Stimulated activated naive CD4-positive, alpha-beta T cell (primary cell): Measurements from ENCODE around the gene RAB36.

Source experiments
- DNase-seq, 6 experiments: peaks; one replicate each; lab custom pipeline; 2025; lab: John Stamatoyannopoulos, UW

Gene RAB36, protein sequence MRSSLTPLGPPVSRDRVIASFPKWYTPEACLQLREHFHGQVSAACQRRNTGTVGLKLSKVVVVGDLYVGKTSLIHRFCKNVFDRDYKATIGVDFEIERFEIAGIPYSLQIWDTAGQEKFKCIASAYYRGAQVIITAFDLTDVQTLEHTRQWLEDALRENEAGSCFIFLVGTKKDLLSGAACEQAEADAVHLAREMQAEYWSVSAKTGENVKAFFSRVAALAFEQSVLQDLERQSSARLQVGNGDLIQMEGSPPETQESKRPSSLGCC

DNA sequence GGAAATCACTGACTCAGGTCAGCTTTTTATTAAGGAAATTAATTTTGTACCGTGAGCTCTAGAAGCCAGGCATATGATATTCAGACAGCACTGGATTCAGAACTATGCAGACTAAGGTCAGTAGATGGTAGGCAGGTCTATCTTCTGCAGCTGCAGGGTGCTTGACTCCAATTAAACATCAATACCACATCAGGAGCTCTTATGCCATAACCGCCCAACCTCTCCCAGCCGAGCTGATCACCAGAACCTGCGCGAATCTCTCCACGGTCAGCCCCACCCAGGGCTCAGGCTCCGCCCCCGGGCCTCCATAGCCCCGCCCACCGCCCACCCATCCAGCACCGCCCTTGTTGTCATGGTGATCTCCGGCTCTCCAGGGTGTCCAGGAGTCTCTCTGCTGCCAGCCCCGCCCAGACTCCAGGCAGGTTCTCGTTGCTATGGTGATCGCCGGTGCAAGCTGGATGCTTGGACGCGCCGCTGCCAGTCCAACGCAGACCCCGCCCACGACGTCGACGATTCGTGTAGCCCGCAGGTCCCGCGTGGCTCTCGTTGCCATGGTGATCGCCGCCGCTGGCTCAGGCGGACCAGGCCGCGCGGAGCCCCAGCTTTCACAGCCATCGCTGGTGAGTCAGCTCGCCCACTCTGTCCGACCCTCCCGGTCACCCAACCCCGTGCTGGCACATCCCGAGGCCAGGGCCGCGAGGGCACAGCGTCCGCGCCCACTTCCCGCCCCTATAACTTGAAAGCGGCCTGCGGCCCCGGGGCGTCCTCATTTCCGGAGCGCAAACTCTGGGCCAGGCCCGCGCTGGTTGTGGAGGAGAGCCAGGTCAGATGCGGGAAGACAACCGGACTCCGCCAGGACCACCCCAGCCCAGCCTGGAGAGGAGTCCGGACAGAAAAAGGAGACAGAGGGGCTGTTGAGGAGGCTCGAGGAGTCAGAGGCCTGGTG is at the start of gene RAB36:
RAB36 (plus strand) TSS at position 546 of the 946 bp plus-strand sequence. CDS start 1,140 bp downstream, outside the sequence.
- DNase-seq, result peak; percentile 80 to 96 (median 86)

DNA sequence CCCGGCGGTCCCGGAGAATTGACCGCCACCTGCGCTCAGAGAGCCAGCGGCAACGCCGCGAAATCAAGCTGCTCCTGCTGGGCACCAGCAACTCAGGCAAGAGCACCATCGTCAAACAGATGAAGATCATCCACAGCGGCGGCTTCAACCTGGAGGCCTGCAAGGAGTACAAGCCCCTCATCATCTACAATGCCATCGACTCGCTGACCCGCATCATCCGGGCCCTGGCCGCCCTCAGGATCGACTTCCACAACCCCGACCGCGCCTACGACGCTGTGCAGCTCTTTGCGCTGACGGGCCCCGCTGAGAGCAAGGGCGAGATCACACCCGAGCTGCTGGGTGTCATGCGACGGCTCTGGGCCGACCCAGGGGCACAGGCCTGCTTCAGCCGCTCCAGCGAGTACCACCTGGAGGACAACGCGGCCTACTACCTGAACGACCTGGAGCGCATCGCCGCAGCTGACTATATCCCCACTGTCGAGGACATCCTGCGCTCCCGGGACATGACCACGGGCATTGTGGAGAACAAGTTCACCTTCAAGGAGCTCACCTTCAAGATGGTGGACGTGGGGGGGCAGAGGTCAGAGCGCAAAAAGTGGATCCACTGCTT is 49.4 kb upstream of the RAB36 start:
- no peak for DNase-seq

DNA sequence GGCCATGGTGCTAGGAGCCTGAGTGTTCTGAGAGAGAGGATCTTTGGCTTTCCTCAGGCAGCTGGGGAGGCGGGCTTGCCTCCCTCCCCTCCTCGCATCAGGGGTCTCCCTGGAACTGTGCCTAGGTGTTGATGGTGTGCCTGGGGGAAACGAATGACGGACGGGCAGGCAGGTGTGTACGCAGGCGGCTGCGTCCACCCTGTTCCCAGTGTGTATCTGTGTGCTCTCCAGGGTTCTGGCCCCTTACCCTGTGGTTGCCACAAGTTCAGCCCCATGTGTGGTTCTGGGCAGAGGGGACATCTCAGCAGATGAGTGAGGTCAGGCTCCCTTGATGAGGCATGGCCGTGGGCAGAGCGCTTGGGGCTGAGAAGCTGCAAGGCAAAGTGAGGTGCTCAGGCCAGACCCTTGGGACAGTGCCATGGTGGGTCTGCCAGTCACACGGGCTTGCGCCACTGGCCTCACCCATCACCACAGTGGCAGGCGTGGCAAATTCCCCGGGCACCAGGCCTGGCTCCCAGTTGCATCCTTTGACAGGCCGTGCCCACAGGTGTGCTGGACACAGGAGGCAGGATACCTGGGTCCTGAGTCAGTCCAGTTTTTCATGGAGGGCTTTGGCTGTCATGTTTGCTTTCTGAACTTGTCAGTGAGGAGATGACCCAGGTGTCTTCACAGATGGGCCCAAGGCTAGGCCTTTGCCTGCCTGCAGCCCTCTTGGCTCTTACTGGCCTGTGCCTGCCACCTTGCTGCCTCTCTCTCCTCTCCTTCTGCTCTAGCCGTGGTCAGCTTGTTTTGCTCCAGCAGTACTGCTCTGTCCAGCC is 47.7 kb upstream of the RAB36 start:
- DNase-seq, result no peak

DNA sequence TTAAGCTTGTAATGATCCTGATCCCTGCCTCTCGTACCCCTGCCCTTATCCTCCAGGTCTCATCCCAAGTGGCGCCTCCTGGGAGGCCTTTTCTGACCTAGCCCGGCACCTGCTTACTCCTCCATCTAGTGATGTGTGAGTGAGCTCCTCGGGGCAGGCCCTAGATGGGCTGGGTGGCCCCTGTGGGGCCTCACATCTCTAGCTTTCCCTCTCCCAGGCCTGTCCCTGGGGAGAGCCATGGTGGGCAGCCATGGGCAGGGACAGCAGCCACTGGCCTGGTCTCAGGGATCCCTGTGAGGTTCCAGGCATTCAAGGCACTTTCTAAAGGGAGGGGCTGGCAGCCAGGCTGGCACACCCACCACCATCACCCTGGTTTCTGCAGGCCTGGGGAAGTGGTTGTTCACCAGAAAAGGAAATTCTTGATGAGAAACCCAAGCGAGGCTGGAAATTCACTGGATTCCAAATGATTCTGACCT is 47.0 kb upstream of the RAB36 start:
- no peak for DNase-seq

DNA sequence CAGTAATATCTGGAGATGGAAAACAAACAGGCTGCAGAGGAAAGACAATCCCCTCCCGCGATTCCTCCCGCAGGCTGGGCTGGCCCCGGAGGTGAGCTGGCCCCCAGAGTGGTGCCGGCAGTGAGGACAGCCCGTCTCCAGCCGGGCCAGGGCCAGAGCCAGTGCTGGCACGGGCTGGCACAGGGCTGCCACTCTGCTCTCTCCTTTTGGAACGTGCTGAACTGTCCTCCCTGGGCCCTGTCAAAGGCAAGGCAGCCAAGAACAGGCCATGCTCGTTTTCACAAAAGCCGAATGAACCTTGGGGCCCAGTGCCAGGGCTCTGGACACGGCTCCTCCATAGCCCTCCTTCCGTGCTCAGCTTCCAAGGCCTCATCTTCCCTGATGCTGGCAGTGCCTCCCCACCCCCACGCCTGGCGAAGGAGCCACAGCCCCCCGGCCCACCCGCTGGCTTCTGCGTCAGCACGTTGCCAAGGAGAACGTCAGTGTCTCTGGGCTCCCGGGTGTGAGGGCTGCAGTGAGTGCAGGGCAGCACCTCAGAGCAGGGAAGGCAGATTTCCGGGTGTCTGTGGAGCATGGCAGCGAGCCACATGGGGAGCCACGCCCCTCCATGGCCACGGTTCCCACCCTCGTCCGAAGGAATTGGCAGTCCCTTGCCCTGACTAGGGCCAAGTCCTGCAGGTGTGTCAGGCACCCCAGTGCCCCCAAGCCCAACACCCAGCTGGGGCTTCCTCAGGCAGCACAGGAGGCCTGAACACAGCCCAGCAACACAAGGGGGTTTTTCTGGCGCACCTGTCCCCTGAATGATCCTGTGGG is 46.4 kb upstream of the RAB36 start:
- DNase-seq, result no peak

DNA sequence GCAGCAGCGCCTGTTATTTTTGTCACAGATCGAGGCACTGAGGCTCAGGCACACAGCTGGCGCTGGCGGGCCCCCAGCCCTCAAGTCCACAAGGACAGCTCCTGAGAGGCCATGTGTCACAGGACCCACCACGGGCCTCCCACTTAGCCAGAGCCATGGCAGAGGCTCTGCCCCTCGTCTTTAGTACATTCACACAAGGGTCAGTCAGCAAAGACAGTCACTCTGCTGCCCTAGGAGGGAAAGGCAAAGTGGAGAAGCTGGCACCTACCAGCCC is 45.8 kb upstream of the RAB36 start:
- DNase-seq, result no peak

DNA sequence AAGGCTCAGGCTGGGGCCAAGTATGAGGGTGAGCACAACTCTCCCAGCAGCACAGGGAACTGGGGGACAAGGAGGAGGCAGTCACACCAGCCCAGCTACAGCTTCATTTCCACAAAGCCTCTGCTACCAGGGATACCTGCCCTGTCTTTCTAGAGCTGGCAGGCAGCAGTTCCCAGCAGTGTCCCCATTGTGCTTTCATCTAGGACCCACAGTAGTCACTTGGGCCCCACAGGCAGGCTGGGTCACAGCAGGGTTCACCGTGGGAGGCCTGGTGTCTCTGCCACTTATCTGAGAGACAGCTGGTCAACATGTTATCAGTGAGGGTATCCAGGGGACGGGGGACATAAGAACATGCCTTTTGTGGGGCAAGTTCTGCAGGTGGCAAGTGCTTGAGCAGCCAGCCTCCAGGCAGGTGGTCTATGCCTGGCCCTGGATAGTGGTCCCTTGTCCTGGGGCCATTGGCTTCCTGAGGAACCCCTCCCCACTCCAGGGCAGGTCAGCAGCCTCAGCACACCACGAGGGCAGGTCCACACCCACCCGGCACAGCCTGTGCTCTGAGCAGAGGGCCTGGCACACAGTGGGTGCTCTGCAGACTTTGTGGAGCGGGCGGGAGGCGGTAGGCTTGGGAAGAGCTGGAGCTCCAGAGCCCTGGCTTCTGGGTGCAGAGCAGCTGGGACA is 45.0 kb upstream of the RAB36 start:
- DNase-seq, result no peak

DNA sequence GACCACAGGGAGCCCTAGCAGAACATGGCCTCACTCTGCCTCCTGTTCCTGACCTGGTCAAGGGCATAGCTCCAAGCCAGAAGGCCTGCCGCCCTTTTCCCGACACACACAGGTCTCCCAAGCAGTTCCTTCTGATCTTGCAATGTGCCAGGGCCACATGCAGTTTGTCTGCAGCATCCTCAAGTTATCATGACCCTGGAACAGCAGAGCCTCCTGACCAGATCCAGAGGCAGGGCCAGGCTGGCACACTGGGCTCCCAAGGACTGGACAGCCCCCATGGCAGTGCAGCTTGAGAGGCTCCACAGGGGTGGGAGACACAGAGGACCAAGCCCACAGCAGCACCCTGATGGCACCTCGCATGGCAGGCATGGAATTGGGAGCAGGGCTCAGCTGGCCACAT is 43.8 kb upstream of the RAB36 start:
- DNase-seq, result no peak

DNA sequence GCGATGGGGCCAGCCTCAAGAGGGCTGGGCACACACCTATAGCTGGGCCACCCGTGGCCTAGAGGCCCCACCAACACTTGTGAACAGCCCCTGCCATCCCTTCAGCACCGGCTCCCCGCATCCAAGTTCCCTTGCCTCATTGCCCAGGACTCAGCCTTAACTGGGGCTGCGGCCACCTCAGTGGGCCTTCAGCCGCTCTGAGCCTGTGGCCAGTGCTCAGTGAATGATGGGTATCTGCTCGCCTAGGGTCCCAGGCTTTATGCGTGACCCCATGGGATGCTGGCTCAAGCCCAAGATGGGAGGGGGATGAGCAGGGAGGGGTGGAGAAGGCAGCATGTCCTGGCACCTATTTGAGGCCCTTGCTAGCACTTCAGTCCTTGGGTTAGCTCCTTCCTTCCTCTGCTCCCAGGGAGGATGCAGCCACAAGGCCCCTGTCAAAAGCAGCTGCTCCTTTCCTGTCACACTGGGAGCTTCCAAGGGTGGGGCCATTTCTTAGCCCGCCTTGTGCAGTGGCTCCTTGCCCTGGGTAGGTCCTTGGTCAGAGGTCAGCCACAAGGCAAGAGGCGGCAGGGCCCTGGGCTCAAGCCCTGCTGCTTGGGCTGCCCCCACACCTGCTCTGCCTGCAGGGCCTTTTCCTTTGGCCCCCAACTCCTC is 43.1 kb upstream of the RAB36 start:
- DNase-seq, result no peak

DNA sequence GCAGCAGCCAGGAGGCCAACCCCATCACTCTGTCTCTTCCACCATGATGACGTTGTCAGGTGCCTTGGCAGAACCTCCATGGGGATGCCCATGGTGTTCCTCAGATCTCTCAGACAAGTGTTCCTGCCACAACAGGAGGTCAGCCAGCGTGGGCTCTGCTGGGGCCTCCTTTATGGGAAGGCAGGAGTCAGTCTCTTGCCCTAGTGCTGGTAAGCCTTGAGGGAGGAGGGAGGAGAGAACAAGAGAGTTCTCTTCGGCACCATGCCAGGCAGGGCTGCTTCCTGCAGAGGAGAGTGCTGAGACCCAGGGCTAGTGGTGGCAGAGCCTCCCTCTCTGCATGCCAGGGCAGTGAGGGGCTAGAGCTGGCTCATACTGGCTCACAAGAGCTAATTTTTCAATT is 42.5 kb upstream of the RAB36 start:
- no peak for DNase-seq

DNA sequence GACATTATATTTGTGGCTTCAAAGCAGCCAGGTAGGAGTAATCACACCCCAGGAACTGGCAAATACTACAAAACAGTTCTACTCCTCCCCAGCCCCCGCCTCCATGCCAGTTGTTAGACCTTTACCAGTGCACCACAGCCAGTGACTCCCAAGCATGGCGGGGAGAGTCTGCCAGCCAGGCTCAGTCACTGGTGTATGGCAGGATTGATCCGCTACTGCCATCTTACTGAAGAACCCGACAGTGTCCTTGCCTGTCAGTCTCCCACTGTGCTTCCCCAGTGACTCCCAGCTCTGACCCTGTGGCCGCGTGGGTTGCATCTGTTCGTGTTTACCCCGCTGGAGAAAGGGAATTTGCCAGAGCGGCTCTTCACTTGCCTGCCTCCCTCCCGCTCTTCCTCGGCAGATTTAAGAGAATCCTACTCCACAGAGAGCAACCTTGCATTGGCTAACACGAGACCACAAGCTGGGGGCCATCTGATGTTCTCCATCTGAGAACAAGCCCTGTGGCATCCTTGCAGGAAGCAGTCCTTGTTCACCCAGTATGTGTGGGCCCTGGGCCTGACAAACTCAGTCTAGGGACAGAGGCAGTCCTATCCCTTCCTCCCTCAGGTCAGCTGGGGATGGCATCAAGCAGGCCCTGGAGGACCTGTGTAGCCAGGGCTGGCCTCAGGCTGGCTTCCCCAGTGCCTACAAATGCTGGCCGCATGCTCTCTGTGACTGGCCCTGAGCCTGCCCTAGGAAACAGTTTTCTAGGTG is 41.9 kb upstream of the RAB36 start:
- DNase-seq, result no peak

DNA sequence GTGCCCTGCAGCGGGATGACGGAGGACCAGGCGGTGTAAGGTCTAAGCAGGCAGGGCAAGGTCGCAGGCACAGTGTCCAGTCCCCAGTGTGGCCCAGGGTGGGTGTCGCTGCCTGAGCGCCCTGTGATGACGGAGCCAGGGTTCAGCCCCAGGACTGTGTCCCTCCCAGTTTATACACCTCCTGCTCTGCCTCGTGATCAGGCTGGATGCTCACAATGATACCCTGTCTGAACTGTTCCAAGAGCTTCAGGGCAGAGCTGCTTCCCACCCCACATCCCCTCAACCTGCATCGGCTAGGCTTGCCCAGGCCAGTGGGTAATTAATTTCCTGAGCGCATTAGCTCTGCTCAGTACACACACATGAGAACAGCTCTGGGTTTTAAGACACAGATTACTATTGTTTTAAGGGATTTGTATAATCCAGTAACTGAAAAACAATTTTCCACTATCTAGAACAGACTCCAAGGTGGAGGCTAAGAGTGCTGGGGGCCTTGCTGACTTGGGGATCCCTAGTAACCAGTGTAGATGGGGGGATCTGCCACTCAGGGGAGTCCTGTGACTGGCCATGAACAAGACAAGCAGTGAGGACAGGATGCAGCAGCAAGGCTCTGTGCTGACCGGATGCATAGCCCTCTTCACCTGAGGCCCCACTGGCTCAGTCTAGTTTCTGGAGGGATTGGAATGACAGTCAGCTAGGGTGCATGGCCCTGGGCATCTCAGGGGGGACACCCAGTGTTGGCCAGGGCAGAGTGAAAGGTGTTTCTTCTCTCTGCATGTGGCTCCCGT is 40.9 kb upstream of the RAB36 start:
- no peak for DNase-seq

DNA sequence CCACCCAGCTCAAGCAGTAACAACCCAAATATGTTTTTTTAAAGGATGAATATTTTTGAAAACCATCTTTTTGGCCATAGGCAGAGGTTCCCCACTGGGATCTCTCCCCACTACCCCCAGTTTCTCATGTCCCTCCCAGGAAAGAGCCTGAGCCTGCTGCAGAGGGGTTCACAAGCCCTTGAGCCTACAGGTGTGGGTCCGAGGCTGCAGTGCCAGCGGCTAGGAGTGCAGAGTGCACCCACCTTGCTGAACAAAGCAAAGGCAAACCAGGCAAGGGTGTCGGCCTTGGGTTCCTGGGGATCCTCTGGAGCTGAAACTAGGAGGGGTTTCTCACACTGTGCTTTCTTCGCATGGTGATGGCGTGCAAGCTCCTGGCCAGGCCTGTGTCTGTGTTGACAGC is 40.0 kb upstream of the RAB36 start:
- DNase-seq, result no peak

DNA sequence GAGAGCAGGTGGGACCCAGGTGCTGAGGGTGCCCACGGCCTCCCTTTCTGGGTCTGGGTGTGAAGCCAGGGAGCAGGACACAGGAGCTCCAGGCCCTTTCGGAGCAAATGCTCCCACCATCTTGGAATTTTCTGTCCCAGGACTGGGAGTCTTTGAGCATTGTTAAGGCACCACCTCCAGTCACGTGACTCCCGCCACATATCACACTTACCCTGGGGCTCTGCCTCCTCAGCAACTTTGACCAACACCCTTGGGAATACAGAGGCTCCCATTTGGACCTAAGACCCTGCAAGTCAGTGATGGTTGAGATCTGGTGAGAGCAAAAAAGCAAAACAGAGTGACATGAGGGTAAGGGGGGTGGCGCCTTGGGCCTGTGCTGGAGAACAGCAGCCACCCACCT is 39.4 kb upstream of the RAB36 start:
- DNase-seq, result no peak

DNA sequence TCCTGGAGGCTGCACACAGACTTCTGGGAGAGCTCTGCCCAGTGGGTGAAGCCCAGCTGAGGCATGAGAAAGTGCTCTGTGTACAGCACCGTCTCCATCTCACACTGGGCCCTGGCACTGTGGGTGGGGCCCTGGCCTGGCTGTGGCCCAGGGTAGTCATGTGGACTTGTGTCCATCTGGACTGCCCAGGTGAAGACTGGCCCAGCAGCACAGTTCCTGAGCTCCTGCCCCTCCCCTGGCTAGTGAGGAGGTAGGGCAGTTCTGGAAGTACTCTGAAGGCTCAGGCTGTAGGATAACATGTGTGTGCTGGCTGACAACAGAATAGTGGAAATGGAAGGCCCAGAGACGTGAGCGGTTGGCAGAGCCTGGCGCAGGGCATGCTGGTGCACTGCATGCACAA is 38.9 kb upstream of the RAB36 start:
- DNase-seq, result no peak

DNA sequence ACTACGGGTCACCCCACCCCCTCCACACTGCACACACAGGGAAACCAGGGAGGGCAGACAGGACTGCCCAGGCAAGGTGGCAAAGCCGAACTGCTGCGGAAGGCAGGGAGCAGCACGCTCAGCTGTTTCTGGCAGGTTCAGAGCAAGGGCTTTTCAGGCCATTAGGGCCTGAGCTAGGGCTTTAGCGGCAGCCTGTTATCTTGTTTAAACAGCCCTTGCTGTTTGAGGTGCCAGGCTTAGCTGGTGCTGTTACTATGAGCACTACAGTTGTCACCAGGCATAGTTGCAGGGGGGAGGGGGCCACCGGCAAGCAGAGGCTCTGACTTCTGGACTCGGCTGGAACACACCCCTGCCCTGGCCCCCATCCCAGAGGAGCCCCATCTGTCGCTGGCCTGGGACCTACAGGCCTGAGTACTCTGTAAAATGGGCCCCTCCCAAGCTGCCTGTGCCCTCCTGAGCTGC is 38.3 kb upstream of the RAB36 start:
- no peak for DNase-seq

DNA sequence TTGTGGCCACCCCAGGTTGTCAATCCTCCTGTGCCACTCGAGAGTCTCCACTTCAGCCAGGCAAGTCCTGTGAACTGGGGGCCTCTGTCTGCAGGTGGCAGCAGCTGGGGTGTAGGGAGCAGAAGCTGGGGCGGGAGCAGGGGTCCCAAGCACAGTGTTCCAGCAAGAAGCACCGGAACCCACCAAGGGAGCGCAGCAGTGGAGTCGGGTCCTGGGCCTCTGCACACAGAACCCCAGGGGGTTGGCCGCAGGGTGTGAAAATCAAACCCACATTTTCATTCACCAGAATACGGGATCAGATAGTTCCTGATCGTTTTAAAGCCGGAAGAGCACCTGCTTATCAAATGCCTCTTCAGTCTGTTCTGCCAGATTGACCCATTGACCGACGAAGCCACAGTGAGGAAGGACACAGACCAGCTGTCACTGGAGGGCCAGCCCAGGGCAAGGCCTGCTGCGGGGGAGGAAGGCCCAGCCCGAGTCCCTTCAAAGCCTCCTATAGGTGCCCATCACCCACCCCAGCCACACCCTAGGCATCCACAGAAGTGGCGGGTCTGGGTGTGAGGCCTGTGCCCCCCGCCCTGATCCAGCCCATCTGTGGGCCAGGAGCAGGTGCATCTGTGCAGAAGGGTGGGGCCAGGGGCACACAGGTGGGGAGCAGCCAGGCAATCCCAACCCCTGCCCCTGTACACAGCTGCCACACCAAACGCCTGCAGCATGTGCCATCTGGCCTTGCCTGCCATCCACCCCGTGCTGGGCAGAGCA is 37.6 kb upstream of the RAB36 start:
- no peak for DNase-seq
